ENCODE results near the gene HES5. TPM values are rescaled to one million over a fixed set of nuclear protein-coding genes. Genes with fewer than 3 reads are reported as not detected.

Gene HES5
- polyA plus RNA-seq, 1 donor (not counting 4 experiments of a cell fraction or from before 2014, with no cell fraction given): 0.33 TPM

DNA sequence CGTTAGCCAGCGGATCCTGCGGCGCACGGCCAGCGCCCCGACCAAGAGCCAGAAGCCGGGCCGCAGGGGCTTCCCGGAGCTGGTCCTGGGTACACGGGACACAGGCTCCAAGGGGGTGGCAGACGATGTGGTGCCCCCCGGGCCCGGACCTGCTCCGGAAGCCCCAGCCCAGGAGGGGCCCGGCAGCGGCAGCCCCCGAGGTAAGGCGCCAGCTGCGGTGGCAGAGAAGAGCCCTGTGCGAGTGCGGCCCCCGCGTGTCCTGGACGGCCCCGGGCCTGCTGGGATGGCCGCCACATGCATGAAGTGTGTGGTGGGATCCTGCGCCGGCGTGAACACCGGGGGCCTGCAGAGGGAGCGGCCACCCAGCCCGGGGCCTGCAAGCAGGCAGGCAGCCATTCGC lies 27.9 kb downstream of the HES5 start:
- Histone ChIP-seq H3K27ac (ENCODE audit: control insufficient read depth, insufficient read depth, low read length) (no peak overlapping the region), H3K27me3 (ENCODE audit: control insufficient read depth, extremely low read depth, insufficient read depth, low read length) (no peaks in the 10 kb centered on the region), H3K4me3 (ENCODE audit: control insufficient read depth in 2 of 3, extremely low read depth in 1 of 3, insufficient read depth in 2 of 3, low read depth in 1 of 3, low read length in 3 of 3) (no peak overlapping the region), H2AFZ (ENCODE audit: control insufficient read depth, low read length) (no peak overlapping the region), H3K36me3 (ENCODE audit: control insufficient read depth in 2 of 2, extremely low read depth in 1 of 2, insufficient read depth in 2 of 2, low read length in 2 of 2) (peaks cover 10 to 17% of the 10 kb centered on the region in 2 experiments), H3K9me1 (ENCODE audit: control insufficient read depth, extremely low read depth, insufficient read depth, low read length) (no peaks in the 10 kb centered on the region), H4K20me1 (ENCODE audit: control insufficient read depth, extremely low read depth, insufficient read depth, low read length) (no peaks in the 10 kb centered on the region), H3K4me2 (ENCODE audit: control insufficient read depth, extremely low read depth, insufficient read depth, low read depth, low read length) (no peak overlapping the region), H3K4me1 (ENCODE audit: control insufficient read depth, extremely low read depth, insufficient read depth, low read length) (peaks cover 7% of the 10 kb centered on the region), H3K9ac (ENCODE audit: control insufficient read depth, extremely low read depth, insufficient read depth, low read length) (no peak overlapping the region), H3K9me3 (ENCODE audit: control insufficient read depth, low read depth, low read length) (no peaks in the 10 kb centered on the region), H3K79me2 (ENCODE audit: control insufficient read depth, insufficient read depth, low read length) (no peaks in the 10 kb centered on the region)
- no peak for FAIRE-seq
- no peak for DNase-seq (ENCODE audit: low read depth, low spot score)
- dilution Hi-C loops (cut with MboI; ENCODE audit: extremely low pct_ligation_motif_present, low sequenced_read_pairs): no loop called here
- TF ChIP-seq EZH2 (IDR thresholded peaks at IDR 0.05; ENCODE audit: low read length): no peak
- TF ChIP-seq, protein P1, sequence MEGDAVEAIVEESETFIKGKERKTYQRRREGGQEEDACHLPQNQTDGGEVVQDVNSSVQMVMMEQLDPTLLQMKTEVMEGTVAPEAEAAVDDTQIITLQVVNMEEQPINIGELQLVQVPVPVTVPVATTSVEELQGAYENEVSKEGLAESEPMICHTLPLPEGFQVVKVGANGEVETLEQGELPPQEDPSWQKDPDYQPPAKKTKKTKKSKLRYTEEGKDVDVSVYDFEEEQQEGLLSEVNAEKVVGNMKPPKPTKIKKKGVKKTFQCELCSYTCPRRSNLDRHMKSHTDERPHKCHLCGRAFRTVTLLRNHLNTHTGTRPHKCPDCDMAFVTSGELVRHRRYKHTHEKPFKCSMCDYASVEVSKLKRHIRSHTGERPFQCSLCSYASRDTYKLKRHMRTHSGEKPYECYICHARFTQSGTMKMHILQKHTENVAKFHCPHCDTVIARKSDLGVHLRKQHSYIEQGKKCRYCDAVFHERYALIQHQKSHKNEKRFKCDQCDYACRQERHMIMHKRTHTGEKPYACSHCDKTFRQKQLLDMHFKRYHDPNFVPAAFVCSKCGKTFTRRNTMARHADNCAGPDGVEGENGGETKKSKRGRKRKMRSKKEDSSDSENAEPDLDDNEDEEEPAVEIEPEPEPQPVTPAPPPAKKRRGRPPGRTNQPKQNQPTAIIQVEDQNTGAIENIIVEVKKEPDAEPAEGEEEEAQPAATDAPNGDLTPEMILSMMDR (optimal IDR thresholded peaks at IDR 0.05 in 1 of 3, IDR thresholded peaks at IDR 0.05 in 1 of 3, conservative IDR thresholded peaks at IDR 0.05 in 1 of 3; ENCODE audit: extremely low read depth in 1 of 3, insufficient read depth in 2 of 3, low read length in 3 of 3): no peak

DNA sequence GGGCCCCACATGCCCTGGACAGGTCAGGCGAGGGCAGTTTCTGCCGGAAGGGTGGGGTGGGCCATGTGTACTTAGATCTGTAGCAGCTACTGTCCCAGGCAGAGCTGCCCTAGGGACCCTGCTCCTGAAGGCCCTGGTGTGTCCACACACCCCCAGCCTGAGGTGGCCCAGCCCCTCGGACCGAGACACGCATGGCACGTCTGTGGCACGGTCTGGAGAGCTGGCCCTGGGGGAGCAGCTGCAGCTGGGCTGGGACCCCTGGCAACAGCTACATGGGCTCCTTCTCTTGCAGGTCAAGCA lies 28.3 kb downstream of the HES5 start:
- Histone ChIP-seq H2AFZ (ENCODE audit: control insufficient read depth, low read length) (no peak overlapping the region), H3K9me3 (ENCODE audit: control insufficient read depth, low read depth, low read length) (no peaks in the 10 kb centered on the region), H4K20me1 (ENCODE audit: control insufficient read depth, extremely low read depth, insufficient read depth, low read length) (no peaks in the 10 kb centered on the region), H3K9me1 (ENCODE audit: control insufficient read depth, extremely low read depth, insufficient read depth, low read length) (no peaks in the 10 kb centered on the region), H3K36me3 (ENCODE audit: control insufficient read depth in 2 of 2, extremely low read depth in 1 of 2, insufficient read depth in 2 of 2, low read length in 2 of 2) (peaks cover 10 to 20% of the 10 kb centered on the region in 2 experiments), H3K27ac (ENCODE audit: control insufficient read depth, insufficient read depth, low read length) (no peak overlapping the region), H3K79me2 (ENCODE audit: control insufficient read depth, insufficient read depth, low read length) (no peaks in the 10 kb centered on the region), H3K9ac (ENCODE audit: control insufficient read depth, extremely low read depth, insufficient read depth, low read length) (no peak overlapping the region), H3K4me3 (ENCODE audit: control insufficient read depth in 2 of 3, extremely low read depth in 1 of 3, insufficient read depth in 2 of 3, low read depth in 1 of 3, low read length in 3 of 3) (no peak overlapping the region), H3K27me3 (ENCODE audit: control insufficient read depth, extremely low read depth, insufficient read depth, low read length) (no peaks in the 10 kb centered on the region), H3K4me2 (ENCODE audit: control insufficient read depth, extremely low read depth, insufficient read depth, low read depth, low read length) (no peak overlapping the region), H3K4me1 (ENCODE audit: control insufficient read depth, extremely low read depth, insufficient read depth, low read length) (peaks cover 7% of the 10 kb centered on the region)
- dilution Hi-C loops (cut with MboI; ENCODE audit: extremely low pct_ligation_motif_present, low sequenced_read_pairs): no loop called here
- no peak for DNase-seq (ENCODE audit: low read depth, low spot score)
- no peak for TF ChIP-seq EZH2 (IDR thresholded peaks at IDR 0.05; ENCODE audit: low read length)
- TF ChIP-seq, protein P1 (optimal IDR thresholded peaks at IDR 0.05 in 1 of 3, IDR thresholded peaks at IDR 0.05 in 1 of 3, conservative IDR thresholded peaks at IDR 0.05 in 1 of 3; ENCODE audit: extremely low read depth in 1 of 3, insufficient read depth in 2 of 3, low read length in 3 of 3): no peak
- no peak for FAIRE-seq

Data from keratinocyte (primary cell).